Stimulated activated CD8-positive, alpha-beta memory T cell treated with anti-CD3 and anti-CD28 coated beads, Interleukin-12 subunit alpha, Interleukin-12 subunit beta, amount 100 ng/mL, for 4 hours (primary cell): ENCODE results near the gene HRH1.

Experiments used
- DNase-seq: peaks from one replicate; pipeline ENCODE4 v3.0.0-alpha.2; 2020; ENCODE audit warnings: low read depth

The HRH1 gene

GRCh38 chr3:11283139-11283475 lies 128.8 kb downstream of the HRH1 start:
- no peak for DNase-seq

- no peak for DNase-seq
Observed at GRCh38 chr3:11284011-11284410, 129.7 kb downstream of the HRH1 start.

- no peak for DNase-seq
Observed at GRCh38 chr3:11285471-11285870, 131.2 kb downstream of the HRH1 start.

DNA sequence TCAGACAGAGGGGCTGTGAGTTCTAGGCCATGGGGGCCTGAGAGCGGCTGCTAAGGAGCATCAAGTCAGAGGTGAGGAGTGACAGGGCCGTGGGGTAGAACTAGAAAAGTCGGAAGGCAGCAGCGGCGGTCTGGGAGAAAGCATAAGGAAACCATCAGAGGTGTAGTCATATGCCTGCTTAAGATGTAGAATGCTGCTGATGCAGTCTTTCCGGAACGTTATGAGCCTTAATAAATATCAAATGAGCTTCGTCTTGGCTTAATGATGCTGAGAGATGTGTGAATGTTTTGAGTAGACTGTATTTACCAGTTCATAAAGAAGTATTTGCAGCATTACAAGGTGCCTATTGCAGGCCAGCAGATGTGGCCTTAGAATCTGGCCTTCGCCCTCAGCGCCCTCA lies 133.1 kb downstream of the HRH1 start:
- no peak for DNase-seq

DNA sequence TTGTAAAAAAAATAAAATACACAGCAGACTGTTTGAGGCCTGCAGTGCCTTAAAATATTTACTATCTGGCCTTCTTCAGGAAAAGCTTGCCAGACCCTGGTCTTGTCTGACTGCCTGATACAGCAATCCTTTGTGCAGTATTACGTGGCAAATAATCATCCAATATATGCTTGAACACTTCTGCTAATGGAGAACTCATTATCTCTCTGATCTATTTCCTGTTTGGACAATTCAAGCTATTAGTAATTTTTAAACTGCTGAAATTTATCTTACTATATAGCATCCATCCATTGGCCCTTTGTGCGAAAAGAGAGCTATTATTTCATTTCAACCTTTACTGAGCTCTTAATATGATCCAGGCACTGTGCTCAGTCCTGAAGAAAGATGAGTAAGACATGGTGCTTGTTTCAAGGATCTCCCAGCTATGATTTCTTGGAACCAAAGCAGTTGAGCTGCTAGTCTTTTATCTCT lies 133.8 kb downstream of the HRH1 start:
- DNase-seq = no peak

DNA sequence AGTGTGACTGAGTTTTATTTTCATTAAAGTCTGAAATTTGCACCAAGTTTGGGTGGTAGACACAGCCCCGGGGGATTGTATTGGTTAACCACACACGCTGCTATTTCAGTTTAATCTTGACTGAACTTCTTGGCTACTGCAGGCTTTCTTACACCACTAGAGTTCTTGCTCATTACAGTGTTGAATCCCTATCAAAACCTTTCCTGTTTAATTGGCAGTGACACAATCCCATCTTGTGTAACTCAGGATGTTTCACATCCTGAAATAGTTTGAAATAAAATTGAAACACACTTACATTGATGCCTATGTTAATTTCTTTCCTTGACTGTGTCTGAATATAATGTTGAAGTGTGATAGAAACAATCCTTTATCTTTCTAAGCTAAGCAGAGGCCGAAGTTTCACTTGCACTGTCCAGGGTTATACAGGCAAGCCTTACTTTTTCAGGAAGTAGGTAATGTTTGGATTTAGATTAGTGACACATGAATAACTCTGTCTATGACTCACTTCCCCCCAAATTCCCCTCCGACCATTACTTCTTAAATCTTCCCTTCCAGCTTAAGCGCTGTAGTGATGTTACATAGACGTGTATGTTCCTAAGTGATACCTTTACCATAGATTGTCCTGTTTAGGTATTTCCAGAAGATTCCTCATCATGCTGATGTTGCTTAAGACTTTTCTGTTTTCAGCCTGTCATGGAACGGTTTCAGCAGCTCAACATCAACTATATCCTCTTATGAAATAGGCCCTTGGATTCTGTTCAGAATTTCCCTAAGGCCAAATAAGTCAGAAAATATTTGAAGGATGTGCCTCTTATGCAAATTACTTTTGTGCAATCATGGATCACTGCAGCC lies 134.7 kb downstream of the HRH1 start:
- no peak for DNase-seq

- DNase-seq = no peak
Observed at GRCh38 chr3:11289864-11290263, 135.6 kb downstream of the HRH1 start.

DNA sequence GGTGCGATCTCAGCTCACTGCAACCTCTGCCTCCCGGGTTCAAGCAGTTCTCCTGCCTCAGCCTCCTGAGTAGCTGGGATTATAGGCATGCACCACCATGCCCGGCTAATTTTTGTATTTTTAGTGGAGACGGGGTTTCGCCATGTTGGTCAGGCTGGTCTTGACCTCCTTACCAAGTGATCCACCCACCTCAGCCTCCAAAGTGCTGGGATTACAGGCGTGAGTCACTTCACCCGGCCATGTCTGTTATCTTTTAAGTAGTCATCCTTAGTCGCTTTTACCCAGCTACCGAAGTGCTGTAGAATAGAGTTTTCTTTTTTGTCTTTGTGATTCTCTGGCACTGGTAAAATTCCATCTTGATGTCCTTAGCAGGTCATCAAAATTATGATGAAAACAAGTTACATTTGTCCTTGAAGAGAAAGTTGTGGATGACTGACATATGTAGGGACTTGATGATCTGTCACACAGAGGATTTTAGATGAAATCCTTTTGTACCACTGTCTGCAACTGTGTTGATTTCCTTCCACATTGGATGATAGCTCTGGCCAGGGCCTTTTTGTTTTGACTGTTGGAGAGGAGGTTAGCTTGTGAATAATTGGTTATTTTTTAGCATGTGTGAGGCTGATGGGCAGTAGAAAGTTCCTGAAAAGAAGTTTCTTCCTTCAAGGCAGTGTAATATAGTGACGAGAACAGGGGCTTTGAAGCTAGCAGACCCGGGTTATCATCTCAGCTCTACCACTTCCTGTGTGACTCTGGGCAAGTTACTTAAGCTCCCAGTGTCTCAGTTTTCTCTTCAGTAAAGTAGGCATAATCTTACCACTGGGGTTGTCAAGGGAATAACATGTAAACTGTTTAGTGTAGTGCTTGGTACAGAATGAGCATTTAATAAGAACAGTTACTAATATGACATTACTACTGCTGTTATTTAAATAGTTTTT lies 136.7 kb downstream of the HRH1 start:
- DNase-seq = no peak

DNA sequence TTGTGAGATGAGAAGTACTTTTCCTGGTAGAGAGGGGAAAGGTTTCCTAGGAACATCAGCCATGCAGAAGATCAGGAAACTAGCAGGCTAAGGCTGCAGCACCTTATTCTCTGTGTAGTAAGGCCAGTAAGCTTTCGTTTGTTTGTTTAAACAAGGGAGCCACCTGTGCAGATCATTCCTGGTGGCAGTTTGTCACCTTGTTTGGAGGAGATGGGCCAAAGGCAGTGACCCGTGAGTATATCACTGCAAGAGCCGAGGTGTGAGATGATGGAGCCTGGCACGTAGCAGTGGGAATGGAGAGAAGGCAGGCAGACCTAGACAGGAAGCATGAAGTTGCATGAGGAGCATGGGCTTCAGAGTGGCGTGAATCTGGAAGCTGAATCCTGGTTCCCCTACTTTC lies 137.5 kb downstream of the HRH1 start:
- DNase-seq = no peak

- no peak for DNase-seq
Observed at GRCh38 chr3:11297126-11297525, 142.8 kb downstream of the HRH1 start.

DNA sequence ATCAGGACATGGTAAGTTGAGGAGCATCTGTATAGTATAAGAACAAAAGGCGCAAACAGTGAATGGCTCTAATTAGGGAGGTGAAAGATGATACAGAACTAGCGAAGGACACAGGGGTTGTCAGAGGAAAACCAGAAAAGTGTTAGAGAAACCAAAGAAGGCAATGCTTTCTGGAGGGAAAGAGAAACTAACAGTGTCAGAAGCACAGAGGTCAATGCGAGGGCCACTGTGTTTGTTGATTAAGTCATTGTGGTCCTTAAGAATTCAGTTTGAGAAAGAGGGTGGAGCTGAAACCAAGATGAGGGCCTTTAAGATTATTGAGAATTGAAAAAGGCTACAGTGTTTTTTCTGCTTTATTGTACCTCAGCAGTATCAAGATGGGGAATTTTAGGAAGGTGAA lies 146.7 kb downstream of the HRH1 start:
- DNase-seq = no peak

DNA sequence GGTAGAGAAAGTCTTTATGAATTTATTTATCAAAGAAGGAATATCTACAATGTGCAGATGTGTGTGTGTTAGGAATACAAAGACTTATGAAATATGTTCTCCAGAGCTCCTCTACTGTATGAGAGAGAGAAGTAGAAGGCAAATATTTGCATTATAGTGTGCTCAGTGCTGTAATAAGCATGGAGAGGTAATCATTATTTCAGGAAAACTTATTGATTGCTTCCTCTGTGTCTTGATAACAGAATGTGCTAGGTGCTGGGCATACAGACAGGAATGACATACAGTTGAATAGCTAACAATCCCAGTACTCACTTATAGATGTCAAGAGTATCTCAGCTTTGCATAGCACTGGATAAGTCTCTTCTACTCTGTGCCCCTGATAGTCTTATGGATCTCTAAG lies 148.2 kb downstream of the HRH1 start:
- no peak for DNase-seq

- DNase-seq = no peak
Observed at GRCh38 chr3:11304175-11304574, 149.9 kb downstream of the HRH1 start.

GRCh38 chr3:11305509-11305908 lies 151.2 kb downstream of the HRH1 start:
- no peak for DNase-seq

DNA sequence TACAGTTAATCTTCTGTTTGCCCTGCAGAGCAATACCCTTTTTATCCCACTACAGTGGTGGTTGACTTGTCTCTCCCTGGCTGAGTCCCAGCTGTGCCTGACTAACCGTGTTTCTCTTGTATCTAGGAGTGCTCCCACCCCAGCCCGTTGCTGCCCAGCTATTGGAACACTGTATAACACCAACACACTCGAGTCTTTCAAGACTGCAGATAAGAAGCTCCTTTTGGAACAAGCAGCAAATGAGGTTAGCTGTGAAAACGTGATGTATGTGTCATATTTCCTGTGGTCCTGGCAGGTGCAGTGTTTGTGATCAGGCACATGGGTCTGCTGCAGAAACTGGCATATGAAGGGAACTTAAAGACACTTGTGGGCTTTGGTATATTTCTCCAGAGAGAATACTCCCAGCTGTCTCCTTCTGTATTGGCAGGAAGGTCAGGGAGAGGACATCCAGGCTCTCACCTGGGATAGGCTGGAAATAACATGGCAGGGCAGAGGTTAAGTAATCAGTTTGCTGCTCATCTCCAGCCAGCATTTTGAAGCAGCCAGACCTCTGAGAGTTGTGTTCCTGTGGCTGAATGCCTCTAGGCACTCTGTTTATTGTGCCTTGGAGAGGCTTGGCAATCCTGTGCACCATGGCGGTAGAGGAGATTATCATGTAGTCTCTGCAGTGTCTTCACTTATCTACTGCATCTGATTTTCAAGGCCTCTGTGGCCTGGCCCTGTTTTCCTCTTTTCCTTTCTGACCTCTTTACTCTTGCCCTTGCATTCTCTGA lies 152.7 kb downstream of the HRH1 start:
- DNase-seq = no peak

DNA sequence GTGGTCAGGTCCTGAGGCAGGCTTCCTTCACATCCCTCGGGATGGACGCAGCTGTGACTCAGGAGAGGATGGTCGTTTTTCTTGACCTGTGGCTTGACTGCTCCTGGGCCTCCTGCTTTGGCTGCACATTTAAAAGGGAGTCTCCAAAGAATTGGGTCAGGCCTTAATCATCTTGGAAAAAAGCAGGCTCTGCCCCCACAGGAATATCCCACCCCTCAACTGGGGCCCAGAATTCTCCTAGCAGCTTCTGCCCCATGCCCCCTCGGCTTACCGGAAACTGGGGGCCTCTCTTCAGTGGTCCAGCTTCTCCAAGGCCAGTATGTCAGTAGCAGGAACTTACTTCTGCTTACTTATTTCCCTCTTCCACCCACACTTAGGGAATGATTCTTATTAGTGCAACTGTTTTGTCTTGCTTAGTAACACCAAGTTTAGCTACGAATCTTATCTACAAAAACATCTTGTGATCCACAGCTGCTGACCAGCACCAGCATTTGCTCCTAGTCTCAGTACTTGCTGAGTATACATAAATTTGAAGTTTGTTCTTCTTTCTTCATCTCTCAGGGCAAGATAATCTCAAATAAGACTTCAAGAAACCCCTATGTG lies 153.6 kb downstream of the HRH1 start:
- DNase-seq = no peak

GRCh38 chr3:11310258-11310657 lies 156.0 kb downstream of the HRH1 start:
- no peak for DNase-seq

GRCh38 chr3:11312166-11312565 lies 157.9 kb downstream of the HRH1 start:
- no peak for DNase-seq
